22Rv1 (cell line): Measurements from ENCODE around the gene CHD2.

Experiments
- CTCF ChIP-seq: fragments of 450-650 bp; IDR thresholded peaks from 2 replicates; pipeline ENCODE4 v1.5.1; 2017; ENCODE audit warnings: mild to moderate bottlenecking
- ZFX ChIP-seq: fragments of 450-650 bp; IDR thresholded peaks from 2 replicates; pipeline ENCODE4 v1.6.1; 2017; ENCODE audit warnings: antibody characterized with exemption, borderline replicate concordance

DNA sequence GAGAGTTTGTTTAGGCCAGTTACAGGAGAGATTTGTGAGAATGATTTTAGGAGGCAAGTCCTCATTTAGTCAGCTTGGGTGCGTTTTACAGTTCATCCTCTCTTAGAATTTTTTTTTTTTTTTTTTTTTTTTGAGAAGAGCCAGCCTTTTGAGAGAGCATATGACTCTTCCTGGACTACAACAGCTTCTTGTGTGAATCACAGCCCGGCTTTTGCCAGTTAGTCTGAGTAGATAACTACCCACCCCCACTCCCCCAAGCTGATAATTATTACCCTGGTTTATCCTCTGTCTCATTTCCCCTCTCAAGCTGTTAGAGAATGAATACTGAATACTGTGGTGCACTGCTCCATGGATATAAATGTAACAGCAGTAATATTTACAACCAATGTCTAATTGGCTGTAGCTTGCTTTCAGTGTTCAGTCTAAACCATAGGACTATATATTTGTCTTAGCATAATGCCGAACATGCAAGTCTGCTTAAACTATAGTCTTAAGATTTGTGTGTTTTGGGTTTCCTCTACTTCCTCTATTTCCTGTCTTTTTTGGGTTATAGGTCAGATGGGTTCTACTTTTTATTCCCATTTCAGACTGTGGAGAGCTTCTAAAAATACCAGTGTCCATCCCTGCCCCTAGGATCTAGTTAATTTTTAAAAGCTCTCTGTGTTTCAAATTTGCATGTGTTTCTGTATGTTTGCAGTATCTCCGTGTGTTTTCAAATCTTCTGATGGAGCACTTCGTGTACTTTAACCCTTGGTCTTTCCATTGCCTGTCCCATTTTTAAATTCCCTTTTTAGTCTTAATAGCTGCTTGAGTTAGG is 8.0 kb downstream of the CHD2 start:
- no peak for TF ChIP-seq CTCF
- no peak for TF ChIP-seq ZFX
